Measurements from ENCODE around the gene RRP1B.
A peak's percentile ranks its signal among the peaks of the same experiment; 100 is the strongest.
"Not testable (repeated sequence)": the region's sequence is repeated elsewhere in the genome, so short reads cannot be mapped to it uniquely, and the experiment has no call there.

RRP1B gene

GRCh38 chr21:43659136-43660000 is at the start of gene RRP1B, which contains the start of gene HSF2BP:
RRP1B (plus strand) TSS chr21:43659560; CDS start chr21:43659665, 105 bp downstream.
HSF2BP (minus strand) TSS chr21:43659488; CDS start chr21:43658096, 1,392 bp downstream.
- peak; percentile 78 for DNase-seq (ENCODE audit: low read depth)

GRCh38 chr21:43611598-43612369 is 47.6 kb upstream of the RRP1B start:
- no peak for DNase-seq (ENCODE audit: low read depth)

GRCh38 chr21:43613755-43614638 is 45.4 kb upstream of the RRP1B start:
- DNase-seq (ENCODE audit: low read depth) = no peak

GRCh38 chr21:43614839-43615238 is 44.5 kb upstream of the RRP1B start:
- no peak for DNase-seq (ENCODE audit: low read depth)

- DNase-seq (ENCODE audit: low read depth) = not testable (repeated sequence)
Measured at GRCh38 chr21:43616861-43617260, 42.5 kb upstream of the RRP1B start.

GRCh38 chr21:43618940-43619339 is 40.4 kb upstream of the RRP1B start:
- no peak for DNase-seq (ENCODE audit: low read depth)

GRCh38 chr21:43619344-43619743 is 40.0 kb upstream of the RRP1B start:
- no peak for DNase-seq (ENCODE audit: low read depth)

- no peak for DNase-seq (ENCODE audit: low read depth)
Measured at GRCh38 chr21:43619856-43620255, 39.5 kb upstream of the RRP1B start.

GRCh38 chr21:43622796-43623195 is 36.6 kb upstream of the RRP1B start:
- no peak for DNase-seq (ENCODE audit: low read depth)

GRCh38 chr21:43623588-43623987 is 35.8 kb upstream of the RRP1B start:
- DNase-seq (ENCODE audit: low read depth) = no peak

GRCh38 chr21:43624339-43624738 is 35.0 kb upstream of the RRP1B start:
- no peak for DNase-seq (ENCODE audit: low read depth)

- DNase-seq (ENCODE audit: low read depth) = no peak
Measured at GRCh38 chr21:43626390-43626789, 33.0 kb upstream of the RRP1B start.

GRCh38 chr21:43627527-43627926 is 31.8 kb upstream of the RRP1B start:
- no peak for DNase-seq (ENCODE audit: low read depth)

- no peak for DNase-seq (ENCODE audit: low read depth)
Measured at GRCh38 chr21:43631411-43632107, 27.8 kb upstream of the RRP1B start.

- DNase-seq (ENCODE audit: low read depth) = no peak
Measured at GRCh38 chr21:43632373-43632905, 26.9 kb upstream of the RRP1B start.

- DNase-seq (ENCODE audit: low read depth) = no peak
Measured at GRCh38 chr21:43634618-43635017, 24.7 kb upstream of the RRP1B start.

GRCh38 chr21:43635436-43635835 is 23.9 kb upstream of the RRP1B start:
- no peak for DNase-seq (ENCODE audit: low read depth)

- DNase-seq (ENCODE audit: low read depth) = no peak
Measured at GRCh38 chr21:43637530-43638158, 21.7 kb upstream of the RRP1B start.

- DNase-seq (ENCODE audit: low read depth) = no peak
Measured at GRCh38 chr21:43639470-43640353, 19.6 kb upstream of the RRP1B start.

GRCh38 chr21:43640400-43640799 is 19.0 kb upstream of the RRP1B start:
- DNase-seq (ENCODE audit: low read depth) = no peak
